ENCODE measurements around the gene CCDC63.

DNA sequence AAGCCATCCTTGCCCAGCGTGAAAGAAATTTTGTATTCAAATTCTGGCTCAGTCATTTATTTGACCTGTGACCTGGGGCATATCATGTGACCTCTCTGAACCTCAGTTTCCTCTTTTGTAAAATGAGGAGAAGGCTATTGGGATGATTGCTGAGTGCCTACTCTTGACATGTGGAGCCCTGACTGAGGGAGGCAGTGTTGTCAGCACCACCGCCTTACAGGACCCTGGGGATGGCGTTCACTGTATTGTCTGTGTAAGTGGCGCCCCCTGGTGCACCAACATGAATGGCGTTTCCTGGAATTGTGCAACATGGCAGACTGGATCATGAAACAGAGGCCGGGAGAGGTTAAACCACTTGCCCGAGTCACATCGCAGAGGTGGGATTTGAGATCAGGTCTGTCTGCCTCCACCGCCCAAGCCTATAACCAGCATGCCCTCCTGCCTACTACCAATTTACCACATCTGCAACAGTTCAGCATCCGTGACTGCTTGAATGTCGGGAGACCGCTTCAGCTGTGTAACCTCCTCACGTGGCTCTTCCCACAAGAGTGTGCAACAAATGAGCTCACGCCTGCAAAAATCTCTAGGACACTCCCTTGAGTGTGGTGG, 20.1 kb upstream of the CCDC63 start:
- TF ChIP-seq POLR2AphosphoS5 (IDR thresholded peaks at IDR 0.05; ENCODE audit: low read depth, low read length) (no peak), CTCF (IDR thresholded peaks at IDR 0.05) (peak; percentile 95), TCF7L2 (IDR thresholded peaks at IDR 0.05; ENCODE audit: low read depth, low read length) (no peak)

Measured in Panc1 (cell line).